Esophagus squamous epithelium (tissue), 4 donors: ENCODE results near the gene ST6GALNAC3.

ENCODE experiments used
- CTCF ChIP-seq, 6 experiments: fragments of 450-650 bp in 4 of 6; fragments of 200-600 bp in 2 of 6; sonication (generic) in 2 of 6; IDR thresholded peaks; one replicate each; pipeline ENCODE4 v1.5.1; 2016 to 2019; ENCODE audit warnings: antibody characterized with exemption in 6 of 6, mild to moderate bottlenecking in 4 of 6, moderate library complexity in 4 of 6
- POLR2A ChIP-seq, 4 donors: fragments of 450-650 bp; IDR thresholded peaks; one replicate each; pipeline ENCODE4 v1.6.1; 2017; ENCODE audit warnings: antibody characterized with exemption in 4 of 4, mild to moderate bottlenecking in 4 of 4, moderate library complexity in 3 of 4

- TF ChIP-seq CTCF (IDR thresholded peaks at IDR 0.05) (no peak), POLR2A (IDR thresholded peaks at IDR 0.05) (no peak)
Observed at GRCh38 chr1:76185207-76185606, 110.7 kb downstream of the ST6GALNAC3 start.
